Skeletal muscle satellite cell (primary cell): ENCODE measurements around the gene OR1E1. TPM values are rescaled to one million over a fixed set of nuclear protein-coding genes. Genes with fewer than 3 reads are reported as not detected.
"Not testable (repeated sequence)": the region's sequence is repeated elsewhere in the genome, so short reads cannot be mapped to it uniquely, and the experiment has no call there.

Source experiments
- H3K27me3 ChIP-seq: 2 replicates; pipeline ENCODE4 v1.7.0; 2013; ENCODE audit warnings: low read length; ENCODE audit not compliant: control insufficient read depth, insufficient read depth
- H3K36me3 ChIP-seq: 2 replicates; pipeline ENCODE4 v1.7.0; 2013; ENCODE audit warnings: mild to moderate bottlenecking, control low read depth, low read length; ENCODE audit not compliant: insufficient read depth
- H3K4me1 ChIP-seq: 2 replicates; pipeline ENCODE4 v1.7.0; 2013; ENCODE audit warnings: low read length; ENCODE audit not compliant: control insufficient read depth, insufficient read depth
- H3K4me2 ChIP-seq: 2 replicates; pipeline ENCODE4 v1.7.0; 2013; ENCODE audit warnings: mild to moderate bottlenecking, low read length
- H3K4me3 ChIP-seq: 2 replicates; pipeline ENCODE4 v1.7.0; 2013; ENCODE audit warnings: low read length
- H3K9ac ChIP-seq: 2 replicates; pipeline ENCODE4 v1.7.0; 2013; ENCODE audit warnings: mild to moderate bottlenecking, low read depth, low read length, moderate library complexity
- H3K9me3 ChIP-seq: replicated peaks from 2 replicates; pipeline ENCODE4 v1.7.0; 2013; ENCODE audit warnings: mild to moderate bottlenecking, control low read depth, low read length
- total RNA-seq: library from RNA; depleted of rRNA; stranded (reverse); fragments of >200 nt; gene quantifications from 2 replicates; pipeline ENCODE4 v1.2.3, GENCODE V29; 2012; rRNA removed

Gene OR1E1
- not detected in 2 replicates for total RNA-seq

- no peaks in the 10 kb centered on the region for H3K36me3 ChIP-seq
- no peaks in the 10 kb centered on the region for H3K4me1 ChIP-seq
- no peaks in the 10 kb centered on the region for H3K27me3 ChIP-seq
- H3K9ac ChIP-seq, result no peak within 1 kb of the TSS
- H3K4me3 ChIP-seq, result no peak within 1 kb of the TSS
- no peak within 1 kb of the TSS for H3K4me2 ChIP-seq
- H3K9me3 ChIP-seq, result no peaks in the 10 kb centered on the region
Measured at GRCh38 chr17:3398310-3398709, at the start of gene OR1E1. OR1E1 (minus strand) TSS chr17:3398410; CDS start chr17:3398410, 0 bp downstream.

GRCh38 chr17:3447625-3448024 lies 49.4 kb upstream of the OR1E1 start:
- no peaks in the 10 kb centered on the region for H3K36me3 ChIP-seq
- no peak overlapping the region for H3K9ac ChIP-seq
- peaks cover 1% of the 10 kb centered on the region for H3K27me3 ChIP-seq
- H3K9me3 ChIP-seq, result no peaks in the 10 kb centered on the region
- H3K4me3 ChIP-seq, result no peak overlapping the region
- no peaks in the 10 kb centered on the region for H3K4me1 ChIP-seq
- no peak overlapping the region for H3K4me2 ChIP-seq

DNA sequence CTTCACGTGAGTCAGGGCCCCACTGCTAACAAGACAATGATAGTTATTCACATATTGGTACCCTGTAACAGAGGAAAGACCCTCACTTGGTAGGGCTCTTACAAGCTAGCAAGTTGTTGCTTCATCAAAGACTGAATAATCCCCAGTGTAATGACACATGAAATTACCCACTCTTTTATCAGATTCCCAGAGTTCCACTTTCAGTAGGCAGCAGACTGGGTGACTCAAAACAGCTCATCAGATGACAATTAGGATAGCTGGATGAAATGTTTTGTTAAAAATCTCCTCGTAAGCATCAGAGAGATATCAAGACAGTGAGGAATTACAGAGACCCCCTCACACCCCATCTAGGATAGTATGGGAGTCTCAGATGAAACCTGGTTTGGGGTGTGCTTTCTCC lies 42.2 kb upstream of the OR1E1 start:
- no peak overlapping the region for H3K4me3 ChIP-seq
- no peak overlapping the region for H3K4me2 ChIP-seq
- no peak overlapping the region for H3K9ac ChIP-seq

DNA sequence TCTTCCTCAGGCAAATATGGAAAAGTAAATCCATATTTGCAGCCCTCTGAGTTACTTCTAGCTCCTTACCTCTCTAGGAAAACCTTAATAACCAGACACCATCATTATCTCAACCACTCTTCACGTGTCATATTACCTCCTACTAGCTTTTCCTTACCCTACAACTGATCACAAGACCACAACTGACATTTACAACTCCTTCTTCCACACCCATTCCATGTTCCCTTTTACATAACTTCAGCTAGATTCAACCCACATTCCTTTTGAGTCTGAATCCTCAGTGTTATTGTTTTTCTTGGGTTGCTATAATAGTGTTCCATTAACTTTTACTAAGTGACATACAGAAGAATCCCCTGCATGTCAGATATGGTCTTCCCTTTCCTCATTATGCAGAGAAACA lies 40.2 kb upstream of the OR1E1 start:
- Histone ChIP-seq H3K27me3 (peaks cover 16% of the 10 kb centered on the region), H3K4me1 (no peaks in the 10 kb centered on the region), H3K9ac (no peak overlapping the region), H3K4me2 (no peak overlapping the region), H3K9me3 (no peaks in the 10 kb centered on the region), H3K4me3 (no peak overlapping the region), H3K36me3 (no peaks in the 10 kb centered on the region)

More for the DNA sequence above, 42.2 kb upstream of the OR1E1 start:
- peaks cover 16% of the 10 kb centered on the region for H3K27me3 ChIP-seq
- H3K9me3 ChIP-seq, result no peaks in the 10 kb centered on the region
- no peaks in the 10 kb centered on the region for H3K36me3 ChIP-seq
- H3K4me1 ChIP-seq, result no peaks in the 10 kb centered on the region

DNA sequence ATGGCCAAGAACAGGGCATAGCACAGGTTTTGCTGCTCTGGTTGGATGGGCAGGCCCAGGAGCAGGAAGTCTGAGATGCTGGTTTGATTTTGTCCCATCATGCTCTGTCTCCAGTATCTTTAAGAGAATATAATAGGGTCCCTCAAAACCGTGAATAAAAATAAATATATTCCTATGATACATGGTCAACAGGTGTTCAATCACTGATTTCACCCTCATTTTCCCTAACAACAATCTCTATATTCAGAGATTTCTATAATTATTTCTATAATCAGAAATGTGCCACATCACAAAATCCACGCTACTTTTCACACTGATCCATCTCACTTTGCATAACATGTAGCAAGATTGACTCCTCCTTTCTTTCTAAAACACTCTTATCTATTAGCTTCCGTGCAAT lies 35.5 kb upstream of the OR1E1 start, which contains the start of gene OR1E2:
TSS of gene OR1E2 (minus strand) at position 101 of the 400 bp plus-strand sequence. CDS start at position 101, 0 bp downstream.
- Histone ChIP-seq H3K9ac (no peak within 1 kb of the TSS), H3K27me3 (peaks cover 5% of the 10 kb centered on the region), H3K9me3 (no peaks in the 10 kb centered on the region), H3K4me2 (no peak within 1 kb of the TSS), H3K4me1 (no peaks in the 10 kb centered on the region), H3K4me3 (no peak within 1 kb of the TSS), H3K36me3 (no peaks in the 10 kb centered on the region)

- H3K36me3 ChIP-seq, H3K4me2 ChIP-seq, H3K27me3 ChIP-seq, H3K9me3 ChIP-seq, H3K4me1 ChIP-seq, H3K9ac ChIP-seq, H3K4me3 ChIP-seq: not testable (repeated sequence)
Measured at GRCh38 chr17:3433215-3433614, 35.0 kb upstream of the OR1E1 start.

DNA sequence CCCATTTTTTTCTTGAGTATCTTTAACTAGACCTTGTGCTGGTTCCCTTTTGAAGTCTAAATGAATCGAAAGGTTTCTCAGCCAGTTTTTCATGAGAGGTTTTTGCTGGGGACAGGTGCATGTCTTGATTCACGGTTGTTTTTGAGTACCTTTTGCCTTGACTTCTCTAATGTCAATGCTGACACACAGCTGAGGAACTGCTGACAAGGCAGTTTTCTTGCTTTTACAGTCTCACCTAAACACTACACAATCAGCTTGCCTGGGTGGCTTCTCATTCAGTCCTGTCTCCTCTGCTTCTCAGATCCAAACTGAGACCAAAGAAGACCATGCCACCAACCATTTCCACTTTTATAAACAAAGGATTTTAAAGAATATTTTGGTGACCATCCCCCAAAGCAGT lies 20.0 kb upstream of the OR1E1 start:
- no peak overlapping the region for H3K4me3 ChIP-seq
- H3K27me3 ChIP-seq, result no peaks in the 10 kb centered on the region
- H3K4me1 ChIP-seq, result no peaks in the 10 kb centered on the region
- no peak overlapping the region for H3K4me2 ChIP-seq
- no peaks in the 10 kb centered on the region for H3K9me3 ChIP-seq
- no peaks in the 10 kb centered on the region for H3K36me3 ChIP-seq
- no peak overlapping the region for H3K9ac ChIP-seq

DNA sequence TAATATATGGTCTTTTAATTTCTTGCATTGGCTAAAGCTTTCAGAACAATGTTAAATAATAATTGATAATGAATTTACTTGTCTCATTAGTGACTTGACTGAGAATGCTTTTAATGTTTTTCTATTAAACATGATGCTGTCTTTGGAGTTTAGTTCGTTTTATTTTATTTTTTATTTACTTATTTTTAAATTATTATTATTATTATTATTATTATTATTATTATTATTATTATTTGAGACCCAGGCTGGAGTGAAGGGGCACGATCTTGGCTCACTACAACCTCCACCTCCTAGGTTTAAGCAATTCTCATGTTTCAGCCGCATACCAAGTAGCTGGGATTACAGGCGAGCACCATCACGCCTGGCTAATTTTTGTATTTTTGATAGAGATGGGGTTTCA lies 17.4 kb upstream of the OR1E1 start:
- Histone ChIP-seq H3K4me3 (no peak overlapping the region), H3K36me3 (no peaks in the 10 kb centered on the region), H3K4me1 (no peaks in the 10 kb centered on the region), H3K27me3 (no peaks in the 10 kb centered on the region), H3K9ac (no peak overlapping the region), H3K9me3 (no peaks in the 10 kb centered on the region), H3K4me2 (no peak overlapping the region)

- not testable (repeated sequence) for H3K27me3 ChIP-seq, H3K36me3 ChIP-seq, H3K4me3 ChIP-seq, H3K9ac ChIP-seq, H3K9me3 ChIP-seq, H3K4me2 ChIP-seq, H3K4me1 ChIP-seq
Measured at GRCh38 chr17:3412216-3412615, 14.0 kb upstream of the OR1E1 start.

DNA sequence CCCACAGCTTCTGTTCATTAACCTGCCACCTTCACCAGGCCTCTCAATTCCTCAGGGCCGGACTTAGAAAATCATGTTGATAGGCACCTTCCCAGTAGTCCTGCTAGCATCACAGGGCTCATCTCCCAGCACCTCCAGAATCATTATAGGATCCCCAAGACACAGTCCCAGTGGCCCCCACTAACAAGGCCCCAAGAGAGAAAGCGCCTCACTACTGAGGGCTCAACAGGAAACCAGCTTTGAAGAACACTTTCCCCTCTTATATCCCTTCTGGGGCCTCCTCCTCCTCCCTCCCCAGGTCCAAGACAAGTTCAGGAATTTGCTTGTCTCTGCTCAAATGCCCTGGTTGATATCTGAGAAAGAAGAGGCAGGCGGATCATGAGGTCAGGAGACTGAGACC lies 12.9 kb upstream of the OR1E1 start, which contains the start of gene OR3A3:
TSS of gene OR3A3 (plus strand) at position 301 of the 400 bp plus-strand sequence.
- H3K36me3 ChIP-seq, result no peaks in the 10 kb centered on the region
- no peaks in the 10 kb centered on the region for H3K4me1 ChIP-seq
- H3K9ac ChIP-seq, result no peak within 1 kb of the TSS
- H3K4me3 ChIP-seq, result no peak within 1 kb of the TSS
- no peaks in the 10 kb centered on the region for H3K9me3 ChIP-seq
- no peaks in the 10 kb centered on the region for H3K27me3 ChIP-seq
- no peak within 1 kb of the TSS for H3K4me2 ChIP-seq

DNA sequence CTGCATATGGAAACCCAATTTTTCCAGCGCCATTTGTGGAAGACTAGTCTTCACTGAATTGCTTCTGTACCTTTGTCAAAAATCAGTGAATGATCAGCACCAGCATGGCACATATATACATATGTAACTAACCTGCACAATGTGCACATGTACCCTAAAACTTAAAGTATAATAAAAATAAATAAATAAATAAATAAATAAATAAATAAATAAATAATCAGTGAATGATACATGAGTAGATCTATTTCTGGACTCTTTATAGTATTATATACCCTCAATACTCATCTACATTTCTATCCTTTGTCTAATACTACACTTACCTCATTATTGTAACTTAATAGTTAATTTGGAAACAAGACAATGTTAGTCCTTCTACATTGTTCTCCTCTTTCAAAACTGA lies 5.6 kb upstream of the OR1E1 start:
- not testable (repeated sequence) for H3K4me3 ChIP-seq

DNA sequence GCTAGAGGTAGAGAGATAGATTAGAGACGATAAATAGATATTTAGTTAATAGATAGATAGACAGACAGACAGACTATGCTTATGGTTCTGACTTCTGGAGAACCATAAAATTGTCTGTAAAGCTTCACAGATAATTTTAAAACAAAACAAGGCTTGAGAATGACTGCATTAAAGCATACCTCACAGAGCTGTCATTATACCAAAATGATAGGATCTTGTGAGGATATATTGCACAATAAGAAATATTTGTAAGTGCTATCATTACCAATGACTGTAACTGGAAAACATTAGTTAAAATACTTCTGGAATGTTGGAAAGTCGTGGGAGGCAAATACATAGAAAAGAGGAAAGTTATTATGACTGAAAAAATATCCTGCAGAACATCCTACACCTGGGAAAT lies 3.6 kb upstream of the OR1E1 start:
- Histone ChIP-seq H3K27me3 (no peaks in the 10 kb centered on the region), H3K9me3 (no peaks in the 10 kb centered on the region), H3K9ac (no peak overlapping the region), H3K4me3 (no peak overlapping the region), H3K4me2 (no peak overlapping the region), H3K4me1 (no peaks in the 10 kb centered on the region), H3K36me3 (no peaks in the 10 kb centered on the region)

More for the DNA sequence above, 5.6 kb upstream of the OR1E1 start:
- H3K9me3 ChIP-seq, H3K4me2 ChIP-seq, H3K36me3 ChIP-seq, H3K4me1 ChIP-seq, H3K9ac ChIP-seq, H3K27me3 ChIP-seq: not testable (repeated sequence)
